Loucy (cell line): ENCODE data around the gene MICU1.

ENCODE experiments used
- H2AFZ ChIP-seq: fragments of 200-600 bp; sonication (generic); 2 replicates; pipeline ENCODE4 v1.6.0; 2016; ENCODE audit warnings: antibody characterized with exemption, mild to moderate bottlenecking, low read length, moderate library complexity
- H3F3A ChIP-seq: fragments of 200-600 bp; 2 replicates; pipeline ENCODE4 v1.6.0; 2016; ENCODE audit warnings: antibody characterized with exemption, low read depth, mild to moderate bottlenecking
- H3K27me3 ChIP-seq: fragments of 200-600 bp; sonication (generic); 2 replicates; pipeline ENCODE4 v1.6.1; 2014; ENCODE audit warnings: low read length, mild to moderate bottlenecking; ENCODE audit not compliant: insufficient read depth, poor library complexity, severe bottlenecking
- H3K36me3 ChIP-seq: fragments of 200-600 bp; sonication (generic); 2 replicates; pipeline ENCODE4 v1.6.1; 2016; ENCODE audit warnings: low read length; ENCODE audit not compliant: insufficient read depth
- H3K4me1 ChIP-seq: fragments of 200-600 bp; sonication (generic); 2 replicates; pipeline ENCODE4 v1.5.1; 2014; ENCODE audit warnings: low read length, mild to moderate bottlenecking; ENCODE audit not compliant: insufficient read depth, poor library complexity, severe bottlenecking
- H3K4me2 ChIP-seq: fragments of 200-600 bp; sonication (generic); 2 replicates; pipeline ENCODE4 v1.6.0; 2014; ENCODE audit warnings: antibody characterized with exemption, low read length, low read depth, mild to moderate bottlenecking; ENCODE audit not compliant: poor library complexity, severe bottlenecking
- H3K4me3 ChIP-seq: fragments of 200-600 bp; sonication (generic); 2 replicates; pipeline ENCODE4 v1.5.1; 2014; ENCODE audit warnings: low read length, mild to moderate bottlenecking, mixed read lengths; ENCODE audit not compliant: poor library complexity, severe bottlenecking
- H3K79me2 ChIP-seq: fragments of 200-600 bp; sonication (generic); 2 replicates; pipeline ENCODE4 v1.6.1; 2014; ENCODE audit warnings: low read length; ENCODE audit not compliant: insufficient read depth
- H3K9ac ChIP-seq: fragments of 200-600 bp; sonication (generic); 2 replicates; pipeline ENCODE4 v1.6.0; 2014; ENCODE audit warnings: mild to moderate bottlenecking, low read depth, low read length, moderate library complexity; ENCODE audit not compliant: poor library complexity, severe bottlenecking
- H3K9me2 ChIP-seq: fragments of 200-600 bp; sonication (generic); replicated peaks from 2 replicates; pipeline ENCODE4 v1.6.1; 2016; ENCODE audit warnings: low read depth, low read length, mixed read lengths
- H3K9me3 ChIP-seq: fragments of 200-600 bp; sonication (generic); 2 replicates; pipeline ENCODE4 v1.6.1; 2014; ENCODE audit warnings: mild to moderate bottlenecking, antibody characterized with exemption, low read length, low read depth; ENCODE audit not compliant: insufficient read depth
- H4K20me1 ChIP-seq: fragments of 200-600 bp; sonication (generic); 2 replicates; pipeline ENCODE4 v1.6.0; 2014; ENCODE audit warnings: antibody characterized with exemption, low read length, mild to moderate bottlenecking; ENCODE audit not compliant: insufficient read depth, poor library complexity, severe bottlenecking
- CTCF ChIP-seq: fragments of 200-600 bp; sonication (generic); conservative IDR thresholded peaks from 2 replicates; pipeline ENCODE4 v1.5.1; 2014; ENCODE audit warnings: mild to moderate bottlenecking, antibody characterized with exemption, low read length
- EZH2phosphoT487 ChIP-seq: fragments of 200-600 bp; IDR thresholded peaks from 2 replicates; pipeline ENCODE4 v1.6.1; 2018; ENCODE audit warnings: antibody characterized with exemption, mild to moderate bottlenecking, moderate library complexity, borderline replicate concordance

The MICU1 gene

GRCh38 chr10:72610466-72610865 is 15.4 kb downstream of the MICU1 start:
- Histone ChIP-seq H3K4me1 (peaks cover 6% of the 10 kb centered on the region), H3K9ac (no peak overlapping the region), H3K9me2 (no peaks in the 10 kb centered on the region), H3K9me3 (no peaks in the 10 kb centered on the region), H3K4me2 (no peak overlapping the region), H3K4me3 (no peak overlapping the region), H3F3A (no peaks in the 10 kb centered on the region), H3K79me2 (peaks cover 19% of the 10 kb centered on the region), H4K20me1 (no peaks in the 10 kb centered on the region), H3K27me3 (no peaks in the 10 kb centered on the region), H3K36me3 (no peaks in the 10 kb centered on the region), H2AFZ (no peak overlapping the region)
- TF ChIP-seq EZH2phosphoT487 = no peak
- no peak for TF ChIP-seq CTCF

GRCh38 chr10:72605122-72605521 is 20.8 kb downstream of the MICU1 start:
- no peak overlapping the region for H3K9ac ChIP-seq
- H3K4me3 ChIP-seq = no peak overlapping the region
- H3K9me3 ChIP-seq = no peaks in the 10 kb centered on the region
- no peak overlapping the region for H3K4me2 ChIP-seq
- H3K79me2 ChIP-seq = peaks cover 19% of the 10 kb centered on the region; the same call in 1 of the 2 replicates
- H3K4me1 ChIP-seq = no peaks in the 10 kb centered on the region
- H3K27me3 ChIP-seq = no peaks in the 10 kb centered on the region
- no peaks in the 10 kb centered on the region for H3F3A ChIP-seq
- no peak overlapping the region for H2AFZ ChIP-seq
- no peaks in the 10 kb centered on the region for H3K9me2 ChIP-seq
- H3K36me3 ChIP-seq = no peaks in the 10 kb centered on the region
- TF ChIP-seq EZH2phosphoT487 = no peak
- no peak for TF ChIP-seq CTCF
- no peaks in the 10 kb centered on the region for H4K20me1 ChIP-seq

- Histone ChIP-seq H4K20me1 (no peaks in the 10 kb centered on the region), H2AFZ (no peak overlapping the region), H3K4me2 (no peak overlapping the region)
Observed at GRCh38 chr10:72601144-72601543, 24.7 kb downstream of the MICU1 start.

More at GRCh38 chr10:72601144-72601543, 24.7 kb downstream of the MICU1 start:
- H3K9ac ChIP-seq = no peak overlapping the region
- H3K9me2 ChIP-seq = no peaks in the 10 kb centered on the region
- H3F3A ChIP-seq = no peaks in the 10 kb centered on the region
- no peak for TF ChIP-seq EZH2phosphoT487
- no peak for TF ChIP-seq CTCF
- no peak overlapping the region for H3K4me3 ChIP-seq
- no peaks in the 10 kb centered on the region for H3K79me2 ChIP-seq
- no peaks in the 10 kb centered on the region for H3K36me3 ChIP-seq
- H3K9me3 ChIP-seq = no peaks in the 10 kb centered on the region
- H3K4me1 ChIP-seq = no peaks in the 10 kb centered on the region
- no peaks in the 10 kb centered on the region for H3K27me3 ChIP-seq
